ENCODE measurements around the gene ASH1L.
"Not testable (repeated sequence)": the region's sequence is repeated elsewhere in the genome, so short reads cannot be mapped to it uniquely, and the experiment has no call there.

ASH1L gene

GRCh38 chr1:155396874-155397476 is 165.6 kb downstream of the ASH1L start:
- no peak for DNase-seq (ENCODE audit: extremely low read depth, low read depth)
- H3K4me3 ChIP-seq (replicated peaks; ENCODE audit: low read depth, low read length): no peak overlapping the region
- TF ChIP-seq CTCF (IDR thresholded peaks at IDR 0.05; ENCODE audit: low read depth, low read length, missing control alignments): no peak

GRCh38 chr1:155392898-155393411 is 169.6 kb downstream of the ASH1L start:
- TF ChIP-seq CTCF (IDR thresholded peaks at IDR 0.05; ENCODE audit: low read depth, low read length, missing control alignments): no peak
- H3K4me3 ChIP-seq (replicated peaks; ENCODE audit: low read depth, low read length): no peak overlapping the region
- DNase-seq (ENCODE audit: extremely low read depth, low read depth): no peak

- H3K4me3 ChIP-seq (replicated peaks; ENCODE audit: low read depth, low read length): no peak overlapping the region
- no peak for DNase-seq (ENCODE audit: extremely low read depth, low read depth)
- TF ChIP-seq CTCF (IDR thresholded peaks at IDR 0.05; ENCODE audit: low read depth, low read length, missing control alignments): no peak
These were observed 172.8 kb downstream of the ASH1L start for GRCh38 chr1:155389826-155390225.

- H3K4me3 ChIP-seq (replicated peaks; ENCODE audit: low read depth, low read length); DNase-seq (ENCODE audit: extremely low read depth, low read depth): not testable (repeated sequence)
These were observed 176.8 kb downstream of the ASH1L start for GRCh38 chr1:155385836-155386235.

- no peak for TF ChIP-seq CTCF (IDR thresholded peaks at IDR 0.05; ENCODE audit: low read depth, low read length, missing control alignments)
- DNase-seq (ENCODE audit: extremely low read depth, low read depth): no peak
- H3K4me3 ChIP-seq (replicated peaks; ENCODE audit: low read depth, low read length): no peak overlapping the region
These were observed 179.2 kb downstream of the ASH1L start for GRCh38 chr1:155383406-155383805.

GRCh38 chr1:155379631-155380090 is 182.9 kb downstream of the ASH1L start:
- H3K4me3 ChIP-seq (replicated peaks; ENCODE audit: low read depth, low read length): no peak overlapping the region
- DNase-seq (ENCODE audit: extremely low read depth, low read depth): no peak
- no peak for TF ChIP-seq CTCF (IDR thresholded peaks at IDR 0.05; ENCODE audit: low read depth, low read length, missing control alignments)

GRCh38 chr1:155379180-155379579 is 183.4 kb downstream of the ASH1L start:
- no peak for TF ChIP-seq CTCF (IDR thresholded peaks at IDR 0.05; ENCODE audit: low read depth, low read length, missing control alignments)
- no peak for DNase-seq (ENCODE audit: extremely low read depth, low read depth)
- no peak overlapping the region for H3K4me3 ChIP-seq (replicated peaks; ENCODE audit: low read depth, low read length)
